H1 (cell line): ENCODE data around the gene FXYD5. TPM values are rescaled to one million over a fixed set of nuclear protein-coding genes. Genes with fewer than 3 reads are reported as not detected.

Experiments
- CTCF ChIA-PET: fragments of 300-600 bp; sonication (Branson Sonifier 250); formaldehyde crosslinking; loops from one replicate; lab custom pipeline; 2021; ENCODE audit not compliant: partially characterized antibody; lab: Charles Lee
- POLR2A ChIA-PET: fragments of 300-600 bp; sonication (Branson Sonifier 250); formaldehyde crosslinking; loops from one replicate; lab custom pipeline; 2021; ENCODE audit warnings: inconsistent platforms; ENCODE audit not compliant: partially characterized antibody; lab: Charles Lee
- DNase-seq, 2 experiments: peaks; one replicate each; pipeline versions ENCODE4 v3.0.0 to v3.0.0-alpha.2; 2010 to 2022; ENCODE audit warnings: low spot score in 2 of 2, low read depth in 1 of 2, mixed read lengths in 1 of 2
- FAIRE-seq: peaks from 2 replicates; lab custom pipeline; 2011; peaks lifted over from hg19 to GRCh38; lab: Jason Lieb, UNC
- H2AFZ ChIP-seq: 2 replicates; pipeline ENCODE4 v1.8.1; 2012; ENCODE audit warnings: low read length, inconsistent platforms
- H2AK5ac ChIP-seq: 2 replicates; pipeline ENCODE4 v1.6.1; 2013; ENCODE audit warnings: low read depth, low read length
- H2BK120ac ChIP-seq: replicated peaks from 2 replicates; pipeline ENCODE3; 2013; ENCODE audit warnings: low read depth, low read length, inconsistent platforms
- H2BK12ac ChIP-seq: 2 replicates; pipeline ENCODE4 v1.6.1; 2013; ENCODE audit warnings: low read depth, low read length
- H2BK15ac ChIP-seq: 2 replicates; pipeline ENCODE4 v1.6.1; 2013; ENCODE audit warnings: low read length
- H2BK20ac ChIP-seq: 2 replicates; pipeline ENCODE4 v1.6.1; 2013; ENCODE audit warnings: low read length
- H2BK5ac ChIP-seq: 2 replicates; pipeline ENCODE4 v1.6.1; 2013; ENCODE audit warnings: low read depth, low read length
- H3K14ac ChIP-seq: 2 replicates; pipeline ENCODE4 v1.6.1; 2013; ENCODE audit warnings: inconsistent platforms; ENCODE audit not compliant: insufficient read length
- H3K18ac ChIP-seq: 2 replicates; pipeline ENCODE4 v1.6.1; 2013; ENCODE audit warnings: low read length; ENCODE audit errors: extremely low read depth
- H3K23ac ChIP-seq: 2 replicates; pipeline ENCODE4 v1.6.1; 2013; ENCODE audit warnings: inconsistent platforms; ENCODE audit not compliant: insufficient read length
- H3K23me2 ChIP-seq: 2 replicates; pipeline ENCODE4 v1.6.1; 2013; ENCODE audit warnings: low read depth, low read length
- H3K27ac ChIP-seq: 2 replicates; pipeline ENCODE4 v1.6.1; 2011; ENCODE audit warnings: low read depth, low read length, inconsistent platforms
- H3K27me3 ChIP-seq, 4 experiments: replicated peaks in 1 of 4; 1 replicate in 1 of 4; 2 replicates in 3 of 4; pipeline versions ENCODE4 v1.6.1 to v1.8.1; 2011 to 2013; ENCODE audit warnings: low read length in 3 of 4, mild to moderate bottlenecking in 3 of 4, inconsistent platforms in 2 of 4, mixed read lengths in 2 of 4, moderate library complexity in 1 of 4; ENCODE audit not compliant: control insufficient read depth in 3 of 4, insufficient read depth in 3 of 4; ENCODE audit errors: extremely low read depth in 1 of 4
- H3K36me3 ChIP-seq, 4 experiments: 2 replicates each; pipeline versions ENCODE4 v1.6.1 to v1.8.1; 2011 to 2013; ENCODE audit warnings: mild to moderate bottlenecking in 4 of 4, low read length in 3 of 4, moderate library complexity in 2 of 4, control low read depth in 1 of 4, inconsistent platforms in 1 of 4; ENCODE audit not compliant: insufficient read depth in 4 of 4, control insufficient read depth in 2 of 4
- H3K4ac ChIP-seq: replicated peaks from 2 replicates; pipeline ENCODE3; 2013; ENCODE audit warnings: low read length, low read depth, mixed read lengths, inconsistent platforms; ENCODE audit not compliant: insufficient read length
- H3K4me1 ChIP-seq, 4 experiments: replicated peaks in 1 of 4; 1 replicate in 1 of 4; 2 replicates in 3 of 4; pipeline versions ENCODE4 v1.6.1 to v1.8.1; 2011 to 2013; ENCODE audit warnings: low read length in 3 of 4, inconsistent platforms in 2 of 4, mixed read lengths in 1 of 4; ENCODE audit not compliant: insufficient read depth in 4 of 4, control insufficient read depth in 3 of 4
- H3K4me2 ChIP-seq, 2 experiments: 2 replicates each; pipeline versions ENCODE4 v1.6.1 to v1.8.1; 2011 to 2013; ENCODE audit warnings: low read depth in 2 of 2, low read length in 2 of 2, control low read depth in 1 of 2, inconsistent platforms in 1 of 2, mild to moderate bottlenecking in 1 of 2; ENCODE audit not compliant: insufficient read depth in 1 of 2
- H3K4me3 ChIP-seq, 4 experiments: fragments of 200-600, 300-600 bp in 1 of 4; sonication (generic), shearing (Covaris generic), sonication (Bioruptor Twin) in 1 of 4; 2 replicates each; pipeline versions ENCODE4 v1.5.1 to v1.8.1; 2011 to 2016; ENCODE audit warnings: low read length in 4 of 4, low read depth in 3 of 4, control low read depth in 2 of 4, inconsistent platforms in 2 of 4, mild to moderate bottlenecking in 2 of 4, mixed read lengths in 1 of 4, moderate library complexity in 1 of 4; ENCODE audit not compliant: insufficient read depth in 2 of 4; ENCODE audit errors: extremely low read depth in 1 of 4
- H3K56ac ChIP-seq: replicated peaks from 2 replicates; pipeline ENCODE3; 2013; ENCODE audit warnings: low read depth, mild to moderate bottlenecking, mixed read lengths, low read length, inconsistent platforms; ENCODE audit not compliant: insufficient read length
- H3K79me1 ChIP-seq: 2 replicates; pipeline ENCODE4 v1.6.1; 2013; ENCODE audit warnings: low read depth, low read length, control low read depth
- H3K79me2 ChIP-seq, 2 experiments: 2 replicates each; pipeline versions ENCODE4 v1.6.1 to v1.8.1; 2012 to 2013; ENCODE audit warnings: low read length in 2 of 2, mild to moderate bottlenecking in 2 of 2, inconsistent platforms in 1 of 2; ENCODE audit not compliant: insufficient read depth in 2 of 2, control insufficient read depth in 1 of 2
- H3K9ac ChIP-seq, 4 experiments: replicated peaks in 1 of 4; 1 replicate in 1 of 4; 2 replicates in 3 of 4; pipeline versions ENCODE4 v1.6.1 to v1.8.1; 2011 to 2013; ENCODE audit warnings: low read depth in 3 of 4, low read length in 3 of 4, control low read depth in 2 of 4, mild to moderate bottlenecking in 2 of 4, moderate library complexity in 2 of 4, inconsistent platforms in 1 of 4; ENCODE audit errors: extremely low read depth in 1 of 4
- H3K9me3 ChIP-seq, 2 experiments: 2 replicates each; pipeline versions ENCODE4 v1.6.1 to v1.8.1; 2012 to 2013; ENCODE audit warnings: mild to moderate bottlenecking in 2 of 2, moderate library complexity in 2 of 2, control low read depth in 1 of 2, inconsistent platforms in 1 of 2, low read depth in 1 of 2, low read length in 1 of 2, mixed read lengths in 1 of 2; ENCODE audit not compliant: insufficient read depth in 2 of 2
- H4K20me1 ChIP-seq, 2 experiments: replicated peaks in 1 of 2; 2 replicates each; pipeline versions ENCODE3 to v1.8.1; 2011 to 2013; ENCODE audit warnings: inconsistent platforms in 2 of 2, low read length in 2 of 2, mild to moderate bottlenecking in 1 of 2; ENCODE audit not compliant: insufficient read depth in 2 of 2, control insufficient read depth in 1 of 2
- H4K5ac ChIP-seq: 2 replicates; pipeline ENCODE4 v1.6.1; 2013; ENCODE audit warnings: low read length, low read depth, mixed read lengths, inconsistent platforms; ENCODE audit not compliant: insufficient read length
- H4K8ac ChIP-seq: 2 replicates; pipeline ENCODE4 v1.8.0; 2013; ENCODE audit warnings: mild to moderate bottlenecking, moderate library complexity, low read length, inconsistent platforms; ENCODE audit not compliant: insufficient read depth; ENCODE audit errors: extremely low read depth
- H4K91ac ChIP-seq: replicated peaks from 2 replicates; pipeline ENCODE3; 2013; ENCODE audit warnings: low read length, mixed read lengths, inconsistent platforms; ENCODE audit not compliant: insufficient read length
- CBX8 ChIP-seq: fragments of 300-800, 300-1000 bp; sonication (generic); IDR thresholded peaks from 2 replicates; pipeline ENCODE4 v1.7.1; 2016; ENCODE audit warnings: low read depth, low read length, borderline replicate concordance
- CHD1 ChIP-seq: IDR thresholded peaks from 2 replicates; pipeline ENCODE4 v1.6.1; 2012; ENCODE audit warnings: low read depth, low read length, improper control_type of control experiment
- CHD2 ChIP-seq: IDR thresholded peaks from 2 replicates; pipeline ENCODE4 v1.6.1; 2012; ENCODE audit warnings: low read length, improper control_type of control experiment
- FOSL1 ChIP-seq: IDR thresholded peaks from 2 replicates; pipeline ENCODE4 v1.6.1; 2011; ENCODE audit warnings: mild to moderate bottlenecking, low read depth, low read length, moderate library complexity; ENCODE audit not compliant: insufficient read depth
- GABPA ChIP-seq: IDR thresholded peaks from 2 replicates; pipeline ENCODE4 v1.6.1; 2011; ENCODE audit warnings: mild to moderate bottlenecking, low read length, moderate library complexity, borderline replicate concordance; ENCODE audit not compliant: insufficient read depth
- POU5F1 ChIP-seq: IDR thresholded peaks from 2 replicates; pipeline ENCODE4 v1.6.1; 2011; ENCODE audit warnings: low read depth, mild to moderate bottlenecking, low read length, moderate library complexity
- RAD21 ChIP-seq, 2 experiments: IDR thresholded peaks in 1 of 2; conservative IDR thresholded peaks in 1 of 2; 2 replicates each; pipeline ENCODE4 v1.6.1; 2011; ENCODE audit warnings: low read depth in 2 of 2, low read length in 2 of 2, improper control_type of control experiment in 1 of 2, inconsistent platforms in 1 of 2, mild to moderate bottlenecking in 1 of 2, moderate library complexity in 1 of 2
- RFX5 ChIP-seq: IDR thresholded peaks from 2 replicates; pipeline ENCODE4 v1.6.1; 2011; ENCODE audit warnings: low read depth, low read length, improper control_type of control experiment, borderline replicate concordance
- RNF2 ChIP-seq: fragments of 200-900, 300-1000 bp; sonication (generic); IDR thresholded peaks from 2 replicates; pipeline ENCODE4 v1.7.1; 2016; ENCODE audit warnings: borderline replicate concordance, low read depth, mild to moderate bottlenecking, antibody characterized with exemption, low read length; ENCODE audit not compliant: poor library complexity, severe bottlenecking; ENCODE audit errors: missing control alignments
- RXRA ChIP-seq: IDR thresholded peaks from 2 replicates; pipeline ENCODE4 v1.6.1; 2011; ENCODE audit warnings: low read depth, mild to moderate bottlenecking, low read length, moderate library complexity; ENCODE audit not compliant: insufficient read depth
- ZNF274 ChIP-seq: IDR thresholded peaks from 2 replicates; pipeline ENCODE4 v1.7.0; 2012; ENCODE audit warnings: low read length, borderline replicate concordance; ENCODE audit errors: extremely low read depth
- WGBS, 2 experiments: shearing (Covaris generic) in 1 of 2; methylation state at CpG; one replicate each; pipeline versions ENCODE4 v1.1.6 to v1.1.7; 2013 to 2015; ENCODE audit warnings: low lambda C conversion rate in 2 of 2, mixed read lengths in 2 of 2, inconsistent platforms in 1 of 2, low coverage in 1 of 2, missing lambda C conversion rate in 1 of 2; ENCODE audit not compliant: insufficient replicate concordance in 2 of 2, insufficient coverage in 1 of 2, insufficient read length in 1 of 2; ENCODE audit errors: extremely low coverage in 1 of 2, missing lambda C conversion rate in 1 of 2; 5-methylcytosine and 5-hydroxymethylcytosine counted together
- polyA plus RNA-seq, 7 experiments: library from polyadenylated mRNA; depleted of rRNA in 3 of 7; stranded (reverse) in 5 of 7; unstranded in 2 of 7; fragments of >200 nt in 5 of 7; fragments of 200-250 nt in 2 of 7; gene quantifications; 1 replicate in 5 of 7; 2 replicates in 1 of 7; 4 replicates in 1 of 7; pipeline versions ENCODE4 v1.2.1 to v1.2.3, GENCODE V29; 2011 to 2013; ENCODE audit warnings: missing spikeins in 2 of 7, mixed read lengths in 2 of 7
- total RNA-seq: library from RNA; stranded (reverse); fragmentation: NEBNext Ultra II Directional; extraction: Animal tissue kit (Norgen Biotek cat#: 25700); gene quantifications from 2 replicates; pipeline ENCODE4 v1.2.1, GENCODE V29; 2021

FXYD5 gene
- total and polyA plus RNA-seq, 2 of the 8 experiments (the other 6 are each of a cell fraction or from before 2014, with no cell fraction given), result 99.0 to 191 TPM

DNA sequence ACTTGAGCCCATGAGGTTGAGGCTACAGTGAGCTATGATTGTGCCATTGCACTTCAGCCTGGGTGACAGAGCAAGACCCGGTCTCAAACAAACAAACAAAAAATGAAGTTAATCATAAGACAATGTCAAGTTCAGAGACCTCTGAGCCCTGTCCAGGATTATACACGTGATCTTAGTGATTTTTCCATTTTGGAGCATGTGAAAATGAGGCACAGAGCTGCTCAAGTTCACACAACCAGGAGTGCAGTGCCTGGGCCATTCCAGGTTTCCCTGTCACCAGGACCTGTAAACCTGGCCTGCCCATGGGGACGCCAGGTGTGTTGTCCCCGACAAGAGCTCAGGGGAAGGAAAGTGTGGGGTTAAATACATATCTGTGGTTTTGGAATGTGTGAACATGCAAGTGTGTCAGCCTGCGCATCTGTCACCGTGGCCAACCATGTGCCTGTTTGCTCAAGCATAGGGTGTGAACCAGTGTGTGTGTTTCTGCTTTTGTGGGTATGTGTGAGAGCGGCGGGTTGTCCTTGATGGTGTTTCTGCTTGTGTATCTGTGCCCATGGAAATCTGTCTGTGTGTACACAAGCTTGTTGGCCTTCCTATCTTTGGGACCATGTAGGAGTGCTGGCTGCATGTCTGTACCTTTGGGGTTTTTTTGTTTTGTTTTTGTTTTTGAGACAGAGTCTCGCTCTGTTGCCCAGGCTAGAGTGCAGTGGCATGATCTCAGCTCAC is 17.4 kb upstream of the FXYD5 start:
- Histone ChIP-seq H3K36me3 (no peaks in the 10 kb centered on the region), H3K27me3 (peaks cover 0 to 3% (median 1%) of the 10 kb centered on the region in 4 experiments; a peak in 3 of 7 replicates), H3K79me1 (no peaks in the 10 kb centered on the region), H3K4me2 (no peak overlapping the region), H3K9ac (no peak overlapping the region), H4K20me1 (no peaks in the 10 kb centered on the region), H2AFZ (no peak overlapping the region), H3K9me3 (no peaks in the 10 kb centered on the region), H3K4ac (no peak overlapping the region), H3K23ac (no peak overlapping the region), H3K18ac (no peak overlapping the region), H3K79me2 (no peaks in the 10 kb centered on the region), H2BK20ac (no peak overlapping the region), H2BK120ac (no peak overlapping the region), H4K5ac (no peak overlapping the region), H4K8ac (no peak overlapping the region), H3K4me1 (peaks cover 3 to 26% (median 19%) of the 10 kb centered on the region in 4 experiments; a peak in 6 of 7 replicates), H2BK12ac (no peak overlapping the region), H3K27ac (no peak overlapping the region), H2BK15ac (no peak overlapping the region), H3K23me2 (peaks cover 14% of the 10 kb centered on the region), H4K91ac (peak overlapping the region; percentile 11), H2AK5ac (no peak overlapping the region), H2BK5ac (no peak overlapping the region), H3K14ac (no peak overlapping the region), H3K56ac (no peak overlapping the region), H3K4me3 (no peak overlapping the region)
- FAIRE-seq (no peak), DNase-seq (no peak)
- ChIA-PET POLR2A (interaction anchor here (0.7 to 2.8 kb wide), 6 partner anchors 11 to 69 kb away, joined by 3 to 9 read pairs (median 5); no protein-coding TSS in a partner anchor), CTCF (interaction anchor here (0.7 to 10.2 kb wide), 23 partner anchors 8 to 123 kb away, joined by 3 to 154 read pairs (median 6); partner anchors contain the start of genes FXYD3, FXYD5 and HPN)
- 96% methylated on average over 9 of the region's 9 CpGs; no CpG with 5 or more reads in 1 of the 2 experiments for WGBS, 2 experiments
- TF ChIP-seq RFX5 (no peak), RXRA (no peak), RAD21 (IDR thresholded peaks at IDR 0.05 in 1 of 2, conservative IDR thresholded peaks at IDR 0.05 in 1 of 2; ENCODE audit: low read depth in 2 of 2, low read length in 2 of 2) (no peak), RNF2 (no peak), CHD2 (no peak), CHD1 (no peak), ZNF274 (no peak), GABPA (no peak), FOSL1 (no peak), POU5F1 (no peak), CBX8 (no peak)
